GM12878 (cell line): ENCODE data around the gene EXOC4. TPM values are rescaled to one million over a fixed set of nuclear protein-coding genes. Genes with fewer than 3 reads are reported as not detected.
A peak's percentile ranks its signal among the peaks of the same experiment; 100 is the strongest.

ENCODE experiments used
- ATAC-seq: fragments of 200-7000 bp; cut with Tn5 transposase; 3 replicates; pipeline ENCODE4 v1.9.1; 2020; ENCODE audit warnings: mild to moderate bottlenecking, moderate library complexity
- BruUV-seq: library from RNA; stranded (reverse); fragments of 400-500 nt; replicated peaks from 2 replicates; lab custom pipeline; 2021; lab: Mats Ljungman, UMichigan
- CTCF ChIA-PET: fragments of 300-600 bp; sonication (Branson Sonifier 250); formaldehyde crosslinking; extraction: SDS; loops from one replicate; lab custom pipeline; 2021; ENCODE audit warnings: inconsistent platforms; lab: Yijun Ruan, JAX
- POLR2A ChIA-PET: fragments of 350-600 bp; formaldehyde crosslinking; extraction: SDS; loops from one replicate; lab custom pipeline; 2021; ENCODE audit warnings: inconsistent platforms; lab: Charles Lee
- RAD21 ChIA-PET: fragments of 300-600 bp; sonication (Branson Sonifier 250); formaldehyde crosslinking; loops from one replicate; lab custom pipeline; 2023; ENCODE audit warnings: antibody characterized with exemption; ENCODE audit not compliant: unreplicated experiment; lab: Charles Lee
- SMC1A ChIA-PET: fragments of 300-600 bp; sonication (Branson Sonifier 250); formaldehyde crosslinking; loops from one replicate; lab custom pipeline; 2023; ENCODE audit not compliant: unreplicated experiment, uncharacterized antibody; lab: Charles Lee
- DNase-seq: peaks from one replicate; pipeline ENCODE4 v3.0.0-alpha.2; 2011; ENCODE audit warnings: low read depth, low spot score
- FAIRE-seq: peaks from 3 replicates; lab custom pipeline; 2011; peaks lifted over from hg19 to GRCh38; lab: Jason Lieb, UNC
- H2AFZ ChIP-seq: 2 replicates; pipeline ENCODE4 v1.6.0; 2011; ENCODE audit warnings: low read depth, low read length, control low read depth; ENCODE audit not compliant: control insufficient read depth
- H3K27ac ChIP-seq: 2 replicates; pipeline ENCODE4 v1.5.1; 2011; ENCODE audit warnings: control low read depth; ENCODE audit not compliant: control insufficient read depth, insufficient read depth
- H3K27me3 ChIP-seq, 2 experiments: replicated peaks in 1 of 2; 2 replicates each; pipeline versions ENCODE4 v1.6.0 to v1.6.1; 2011; ENCODE audit warnings: low read length in 1 of 2; ENCODE audit not compliant: control insufficient read depth in 2 of 2, insufficient read depth in 2 of 2
- H3K36me3 ChIP-seq, 2 experiments: 2 replicates each; pipeline ENCODE4 v1.5.1; 2011; ENCODE audit warnings: low read length in 1 of 2; ENCODE audit not compliant: control insufficient read depth in 2 of 2, insufficient read depth in 2 of 2
- H3K4me1 ChIP-seq: 2 replicates; pipeline ENCODE4 v1.6.1; 2011; ENCODE audit warnings: mild to moderate bottlenecking, low read length, moderate library complexity, mixed read lengths; ENCODE audit not compliant: control insufficient read depth, insufficient read depth
- H3K4me2 ChIP-seq: 2 replicates; pipeline ENCODE4 v1.6.0; 2011; ENCODE audit warnings: control low read depth; ENCODE audit not compliant: control insufficient read depth, insufficient read depth
- H3K4me3 ChIP-seq: fragments of 200-600 bp; sonication (generic); 2 replicates; pipeline ENCODE4 v1.5.1; 2016
- H3K79me2 ChIP-seq: 2 replicates; pipeline ENCODE4 v1.6.0; 2011; ENCODE audit warnings: low read length; ENCODE audit not compliant: control insufficient read depth, insufficient read depth
- H3K9ac ChIP-seq: 2 replicates; pipeline ENCODE4 v1.8.0; 2011; ENCODE audit warnings: low read length, control low read depth, mixed read lengths; ENCODE audit not compliant: control insufficient read depth, insufficient read depth
- H3K9me3 ChIP-seq: replicated peaks from 3 replicates; pipeline ENCODE4 v1.5.1; 2011; ENCODE audit warnings: mild to moderate bottlenecking, low read length; ENCODE audit not compliant: control insufficient read depth, insufficient read depth
- H4K20me1 ChIP-seq: 2 replicates; pipeline ENCODE4 v1.6.0; 2011; ENCODE audit not compliant: control insufficient read depth, insufficient read depth
- BCL11A ChIP-seq: IDR thresholded peaks from 2 replicates; pipeline ENCODE4 v1.6.1; 2011; ENCODE audit warnings: low read depth, low read length
- CHD4 ChIP-seq: fragments of 200-600 bp; sonication (generic); IDR thresholded peaks from 2 replicates; pipeline ENCODE4 v1.6.1; 2016; ENCODE audit warnings: mild to moderate bottlenecking
- FOXM1 ChIP-seq: IDR thresholded peaks from 2 replicates; pipeline ENCODE4 v1.6.1; 2012; ENCODE audit warnings: low read depth, mild to moderate bottlenecking, inconsistent platforms, low read length, moderate library complexity
- NFYA ChIP-seq: IDR thresholded peaks from 2 replicates; pipeline ENCODE4 v1.6.1; 2011; ENCODE audit warnings: low read depth, mild to moderate bottlenecking, low read length, improper control_type of control experiment, borderline replicate concordance
- NRF1 ChIP-seq: conservative IDR thresholded peaks from 2 replicates; pipeline ENCODE4 v1.6.1; 2011; ENCODE audit warnings: mild to moderate bottlenecking, low read depth, low read length, improper control_type of control experiment
- SMARCA5 ChIP-seq: fragments of 450-650 bp; IDR thresholded peaks from 2 replicates; pipeline ENCODE4 v1.6.1; 2017; ENCODE audit warnings: mild to moderate bottlenecking
- SRF ChIP-seq, 2 experiments: IDR thresholded peaks; 2 replicates each; pipeline ENCODE4 v1.6.1; 2011; ENCODE audit warnings: low read depth in 2 of 2, low read length in 2 of 2, mild to moderate bottlenecking in 1 of 2, moderate library complexity in 1 of 2
- SUZ12 ChIP-seq: fragments of 200-600 bp; sonication (generic); IDR thresholded peaks from one replicate; pipeline ENCODE4 v1.6.1; 2018; ENCODE audit warnings: antibody characterized with exemption, mild to moderate bottlenecking; ENCODE audit not compliant: unreplicated experiment
- WGBS: methylation state at CpG from one replicate; pipeline ENCODE4 v1.1.6; 2016; ENCODE audit warnings: low lambda C conversion rate; ENCODE audit not compliant: insufficient replicate concordance, insufficient coverage; ENCODE audit errors: missing lambda C conversion rate; 5-methylcytosine and 5-hydroxymethylcytosine counted together
- in situ Hi-C: fragments of 300-500 bp; cut with MboI; formaldehyde crosslinking; loops from 9 replicates; pipeline ENCODE4 v1.14.3; 2018; ENCODE audit warnings: mixed read lengths
- intact Hi-C: fragments of 100-400 bp; cut with micrococcal nuclease; formaldehyde crosslinking; loops from one replicate; pipeline ENCODE4 v1.14.2; 2022; ENCODE audit not compliant: unreplicated experiment
- polyA plus RNA-seq, 11 experiments: library from polyadenylated mRNA; depleted of rRNA in 4 of 11; unstranded in 6 of 11; stranded (reverse) in 5 of 11; fragments of >200 nt; fragmentation: Nextera tagmentation in 4 of 11; fragmentation: Illumina TruSeq in 1 of 11; extraction: Ambion mirVana in 4 of 11; extraction: Trizol in 1 of 11; gene quantifications; 1 replicate in 1 of 11; 2 replicates in 10 of 11; pipeline versions ENCODE4 v1.2.1 to v1.2.3, GENCODE V29; 2011 to 2016; ENCODE audit warnings: inconsistent platforms in 2 of 11, missing spikeins in 2 of 11, low read depth in 1 of 11
- total RNA-seq, 4 experiments: library from RNA; depleted of rRNA in 3 of 4; stranded (reverse); fragments of >200 nt in 3 of 4; fragmentation: Illumina TruSeq in 1 of 4; extraction: Trizol in 1 of 4; gene quantifications; 2 replicates each; pipeline versions ENCODE4 v1.2.1 to v1.2.3, GENCODE V29; 2013 to 2021
- TF ChIP-seq, protein P1 (sequence below): fragments of 450-650 bp; IDR thresholded peaks from 2 replicates; pipeline ENCODE4 v1.6.1; 2017; ENCODE audit warnings: mild to moderate bottlenecking, moderate library complexity
- TF ChIP-seq, protein P2 (sequence below): fragments of 450-650 bp; IDR thresholded peaks from 2 replicates; pipeline ENCODE4 v1.6.1; 2016; ENCODE audit warnings: mild to moderate bottlenecking
- TF ChIP-seq, protein P3 (sequence below): fragments of 450-650 bp; conservative IDR thresholded peaks from 2 replicates; pipeline ENCODE4 v1.6.1; 2017; ENCODE audit warnings: mild to moderate bottlenecking, moderate library complexity
- TF ChIP-seq, protein P4 (sequence below): IDR thresholded peaks from 2 replicates; pipeline ENCODE4 v1.6.1; 2011; ENCODE audit warnings: borderline replicate concordance, low read depth, mild to moderate bottlenecking, moderate library complexity, mixed read lengths, low read length; ENCODE audit not compliant: insufficient read depth; ENCODE audit errors: extremely low read length

EXOC4 gene
- total and polyA plus RNA-seq, 10 of the 15 experiments (the other 5 are each of a cell fraction or from before 2014, with no cell fraction given) = 13.2 to 44.5 (median 29.6) TPM

DNA sequence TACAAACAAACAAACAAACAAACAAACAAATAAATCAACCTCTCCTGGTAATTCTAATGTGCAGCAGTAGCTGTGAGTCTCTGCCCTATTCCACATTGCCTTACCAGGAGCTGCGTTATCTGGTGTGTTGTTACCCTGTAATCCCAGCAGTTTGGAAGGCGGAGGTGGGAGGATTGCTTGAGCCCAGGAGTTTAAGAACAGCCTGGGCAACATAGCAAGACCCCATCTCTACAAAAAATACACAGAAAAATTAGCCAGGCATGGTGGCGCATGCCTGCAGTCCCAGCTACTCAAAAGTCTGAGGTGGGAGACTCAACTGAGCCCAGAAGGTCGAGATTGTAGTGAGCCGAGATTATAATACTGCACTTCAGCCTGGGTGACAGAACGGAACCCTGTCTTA, 192.7 kb downstream of the EXOC4 start (continued):
- TF ChIP-seq, protein P1, sequence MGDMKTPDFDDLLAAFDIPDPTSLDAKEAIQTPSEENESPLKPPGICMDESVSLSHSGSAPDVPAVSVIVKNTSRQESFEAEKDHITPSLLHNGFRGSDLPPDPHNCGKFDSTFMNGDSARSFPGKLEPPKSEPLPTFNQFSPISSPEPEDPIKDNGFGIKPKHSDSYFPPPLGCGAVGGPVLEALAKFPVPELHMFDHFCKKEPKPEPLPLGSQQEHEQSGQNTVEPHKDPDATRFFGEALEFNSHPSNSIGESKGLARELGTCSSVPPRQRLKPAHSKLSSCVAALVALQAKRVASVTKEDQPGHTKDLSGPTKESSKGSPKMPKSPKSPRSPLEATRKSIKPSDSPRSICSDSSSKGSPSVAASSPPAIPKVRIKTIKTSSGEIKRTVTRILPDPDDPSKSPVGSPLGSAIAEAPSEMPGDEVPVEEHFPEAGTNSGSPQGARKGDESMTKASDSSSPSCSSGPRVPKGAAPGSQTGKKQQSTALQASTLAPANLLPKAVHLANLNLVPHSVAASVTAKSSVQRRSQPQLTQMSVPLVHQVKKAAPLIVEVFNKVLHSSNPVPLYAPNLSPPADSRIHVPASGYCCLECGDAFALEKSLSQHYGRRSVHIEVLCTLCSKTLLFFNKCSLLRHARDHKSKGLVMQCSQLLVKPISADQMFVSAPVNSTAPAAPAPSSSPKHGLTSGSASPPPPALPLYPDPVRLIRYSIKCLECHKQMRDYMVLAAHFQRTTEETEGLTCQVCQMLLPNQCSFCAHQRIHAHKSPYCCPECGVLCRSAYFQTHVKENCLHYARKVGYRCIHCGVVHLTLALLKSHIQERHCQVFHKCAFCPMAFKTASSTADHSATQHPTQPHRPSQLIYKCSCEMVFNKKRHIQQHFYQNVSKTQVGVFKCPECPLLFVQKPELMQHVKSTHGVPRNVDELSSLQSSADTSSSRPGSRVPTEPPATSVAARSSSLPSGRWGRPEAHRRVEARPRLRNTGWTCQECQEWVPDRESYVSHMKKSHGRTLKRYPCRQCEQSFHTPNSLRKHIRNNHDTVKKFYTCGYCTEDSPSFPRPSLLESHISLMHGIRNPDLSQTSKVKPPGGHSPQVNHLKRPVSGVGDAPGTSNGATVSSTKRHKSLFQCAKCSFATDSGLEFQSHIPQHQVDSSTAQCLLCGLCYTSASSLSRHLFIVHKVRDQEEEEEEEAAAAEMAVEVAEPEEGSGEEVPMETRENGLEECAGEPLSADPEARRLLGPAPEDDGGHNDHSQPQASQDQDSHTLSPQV = no peak

DNA sequence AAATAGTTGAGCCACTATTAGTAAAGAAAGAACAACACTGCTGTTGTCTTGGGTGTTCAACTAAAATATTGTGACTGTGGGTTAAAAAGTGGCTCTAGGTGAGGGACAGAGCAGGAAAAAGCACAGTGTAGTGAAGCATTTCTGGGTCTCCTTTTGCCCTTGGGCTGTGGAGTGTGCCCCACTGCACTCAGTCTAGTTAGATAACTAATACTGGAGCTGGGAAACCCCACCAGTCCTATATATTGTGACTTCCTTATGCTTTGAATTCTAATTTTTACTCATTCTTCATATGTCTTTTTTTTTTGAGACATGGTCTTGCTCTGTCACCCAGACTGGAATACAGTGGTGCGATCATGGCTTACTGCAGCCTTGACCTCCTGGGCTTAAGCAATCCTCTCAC, 195.1 kb downstream of the EXOC4 start:
- no peak for DNase-seq
- BruUV-seq = no TSS peak
- no peak for FAIRE-seq
- 100% methylated on average over 1 of the region's 1 CpG for WGBS
- H3K4me3 ChIP-seq = no peak overlapping the region
- H3K4me1 ChIP-seq = no peaks in the 10 kb centered on the region
- no peak overlapping the region for H3K9ac ChIP-seq
- no peaks in the 10 kb centered on the region for H3K36me3 ChIP-seq
- peak; percentile 45; the same call in 2 of the 3 replicates for ATAC-seq
- no peak overlapping the region for H3K4me2 ChIP-seq
- H3K9me3 ChIP-seq = no peaks in the 10 kb centered on the region
- no peaks in the 10 kb centered on the region for H3K79me2 ChIP-seq
- SMC1A ChIA-PET = interaction anchor here (1.1 kb wide), 1 partner anchor 12 kb away, joined by 3 read pairs; no protein-coding TSS in a partner anchor
- TF ChIP-seq BCL11A = no peak
- TF ChIP-seq, protein P2, sequence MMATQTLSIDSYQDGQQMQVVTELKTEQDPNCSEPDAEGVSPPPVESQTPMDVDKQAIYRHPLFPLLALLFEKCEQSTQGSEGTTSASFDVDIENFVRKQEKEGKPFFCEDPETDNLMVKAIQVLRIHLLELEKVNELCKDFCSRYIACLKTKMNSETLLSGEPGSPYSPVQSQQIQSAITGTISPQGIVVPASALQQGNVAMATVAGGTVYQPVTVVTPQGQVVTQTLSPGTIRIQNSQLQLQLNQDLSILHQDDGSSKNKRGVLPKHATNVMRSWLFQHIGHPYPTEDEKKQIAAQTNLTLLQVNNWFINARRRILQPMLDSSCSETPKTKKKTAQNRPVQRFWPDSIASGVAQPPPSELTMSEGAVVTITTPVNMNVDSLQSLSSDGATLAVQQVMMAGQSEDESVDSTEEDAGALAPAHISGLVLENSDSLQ = no peak
- no peak for TF ChIP-seq SUZ12
- no peak for TF ChIP-seq FOXM1
- TF ChIP-seq, protein P3, sequence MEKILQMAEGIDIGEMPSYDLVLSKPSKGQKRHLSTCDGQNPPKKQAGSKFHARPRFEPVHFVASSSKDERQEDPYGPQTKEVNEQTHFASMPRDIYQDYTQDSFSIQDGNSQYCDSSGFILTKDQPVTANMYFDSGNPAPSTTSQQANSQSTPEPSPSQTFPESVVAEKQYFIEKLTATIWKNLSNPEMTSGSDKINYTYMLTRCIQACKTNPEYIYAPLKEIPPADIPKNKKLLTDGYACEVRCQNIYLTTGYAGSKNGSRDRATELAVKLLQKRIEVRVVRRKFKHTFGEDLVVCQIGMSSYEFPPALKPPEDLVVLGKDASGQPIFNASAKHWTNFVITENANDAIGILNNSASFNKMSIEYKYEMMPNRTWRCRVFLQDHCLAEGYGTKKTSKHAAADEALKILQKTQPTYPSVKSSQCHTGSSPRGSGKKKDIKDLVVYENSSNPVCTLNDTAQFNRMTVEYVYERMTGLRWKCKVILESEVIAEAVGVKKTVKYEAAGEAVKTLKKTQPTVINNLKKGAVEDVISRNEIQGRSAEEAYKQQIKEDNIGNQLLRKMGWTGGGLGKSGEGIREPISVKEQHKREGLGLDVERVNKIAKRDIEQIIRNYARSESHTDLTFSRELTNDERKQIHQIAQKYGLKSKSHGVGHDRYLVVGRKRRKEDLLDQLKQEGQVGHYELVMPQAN = no peak
- TF ChIP-seq NRF1 = no peak
- no peak for TF ChIP-seq SMARCA5
- no peak for TF ChIP-seq CHD4
- TF ChIP-seq NFYA = no peak
- TF ChIP-seq, protein P4, sequence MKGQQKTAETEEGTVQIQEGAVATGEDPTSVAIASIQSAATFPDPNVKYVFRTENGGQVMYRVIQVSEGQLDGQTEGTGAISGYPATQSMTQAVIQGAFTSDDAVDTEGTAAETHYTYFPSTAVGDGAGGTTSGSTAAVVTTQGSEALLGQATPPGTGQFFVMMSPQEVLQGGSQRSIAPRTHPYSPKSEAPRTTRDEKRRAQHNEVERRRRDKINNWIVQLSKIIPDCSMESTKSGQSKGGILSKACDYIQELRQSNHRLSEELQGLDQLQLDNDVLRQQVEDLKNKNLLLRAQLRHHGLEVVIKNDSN = no peak
- TF ChIP-seq SRF (IDR thresholded peaks at IDR 0.05; ENCODE audit: low read depth in 2 of 2, low read length in 2 of 2) = no peak
- TF ChIP-seq, all 136 proteins: peak for 0
- H4K20me1 ChIP-seq = no peaks in the 10 kb centered on the region
- RAD21 ChIA-PET = no interaction called here
- CTCF ChIA-PET = interaction anchor here (2.0 kb wide), 1 partner anchor 14 kb away, joined by 5 read pairs; no protein-coding TSS in a partner anchor
- H3K27ac ChIP-seq = no peak overlapping the region
- POLR2A ChIA-PET = no interaction called here
- in situ Hi-C loops = loop anchor here (25.0 kb wide), 1 partner anchor 1136 kb away; no protein-coding TSS in a partner anchor
- no peak overlapping the region for H2AFZ ChIP-seq
- no peaks in the 10 kb centered on the region for H3K27me3 ChIP-seq
- intact Hi-C loops = no loop called here
